K562 (cell line): Measurements from ENCODE around the gene CAB39. TPM values are rescaled to one million over a fixed set of nuclear protein-coding genes. Genes with fewer than 3 reads are reported as not detected.

Source experiments
- ARHGAP35 ChIP-seq: fragments of 450-650 bp; IDR thresholded peaks from 2 replicates; pipeline ENCODE4 v1.6.1; 2018; ENCODE audit not compliant: partially characterized antibody
- ARID4B ChIP-seq: sonication (generic); formaldehyde crosslinking; IDR thresholded peaks from 2 replicates; pipeline ENCODE4 v1.8.0; 2022; ENCODE audit warnings: mild to moderate bottlenecking, missing genetic modification reagents
- ATF4 ChIP-seq: fragments of 450-650 bp; formaldehyde crosslinking; IDR thresholded peaks from 2 replicates; pipeline ENCODE4 v1.4.0; 2022; ENCODE audit warnings: mild to moderate bottlenecking, moderate library complexity
- EGR1 ChIP-seq: fragments of 450-650 bp; conservative IDR thresholded peaks from 2 replicates; pipeline ENCODE4 v1.6.1; 2017; ENCODE audit warnings: mild to moderate bottlenecking
- HNRNPLL ChIP-seq: fragments of 200-400 bp; formaldehyde crosslinking; IDR thresholded peaks from 2 replicates; pipeline ENCODE4 v1.6.1; 2017; ENCODE audit warnings: low read length, low read depth, mild to moderate bottlenecking; ENCODE audit not compliant: poor library complexity, severe bottlenecking
- HOMEZ ChIP-seq: fragments of 250-450 bp; sonication (Bioruptor Pico); IDR thresholded peaks from 2 replicates; pipeline ENCODE4 v1.4.0; 2020; ENCODE audit warnings: mild to moderate bottlenecking, moderate library complexity
- KLF10 ChIP-seq: fragments of 250-450 bp; sonication (Bioruptor Pico); IDR thresholded peaks from 2 replicates; pipeline ENCODE4 v1.6.1; 2021; ENCODE audit warnings: matching md5 sums
- REST ChIP-seq, 2 experiments: fragments of 450-650 bp; formaldehyde crosslinking in 1 of 2; IDR thresholded peaks; 2 replicates each; pipeline versions ENCODE4 v1.4.0 to v1.6.1; 2014 to 2020; ENCODE audit warnings: mild to moderate bottlenecking in 2 of 2, borderline replicate concordance in 1 of 2, low read depth in 1 of 2
- TRIM24 ChIP-seq, 2 experiments: fragments of 450-650 bp; IDR thresholded peaks; 2 replicates each; pipeline ENCODE4 v1.6.1; 2016
- ZBTB17 ChIP-seq: fragments of 450-650 bp; formaldehyde crosslinking; IDR thresholded peaks from 2 replicates; pipeline ENCODE4 v1.4.0; 2020; ENCODE audit warnings: mild to moderate bottlenecking
- ZNF583 ChIP-seq: fragments of 250-450 bp; sonication (Bioruptor Pico); IDR thresholded peaks from 2 replicates; pipeline ENCODE4 v1.4.0; 2020
- polyA plus RNA-seq, 8 experiments: library from polyadenylated mRNA; depleted of rRNA in 4 of 8; stranded (reverse) in 5 of 8; unstranded in 3 of 8; fragments of >200 nt; fragmentation: Nextera tagmentation in 2 of 8; fragmentation: Illumina TruSeq in 1 of 8; extraction: Ambion mirVana in 2 of 8; extraction: Trizol in 1 of 8; gene quantifications; 2 replicates each; pipeline versions ENCODE4 v1.2.1 to v1.2.3, GENCODE V29; 2011 to 2014; ENCODE audit warnings: inconsistent platforms in 1 of 8, missing spikeins in 1 of 8
- total RNA-seq, 7 experiments: library from RNA; depleted of rRNA in 6 of 7; stranded (reverse); fragments of >200 nt in 6 of 7; fragmentation: Illumina TruSeq in 2 of 7; extraction: Trizol in 2 of 7; gene quantifications; 2 replicates each; pipeline versions ENCODE4 v1.2.1 to v1.2.3, GENCODE V29; 2011 to 2021; ENCODE audit warnings: low replicate concordance in 1 of 7

CAB39 gene
- total and polyA plus RNA-seq, 9 of the 15 experiments (the other 6 are each of a cell fraction or from before 2014, with no cell fraction given), result 27.2 to 94.4 (median 70.1) TPM

- TF ChIP-seq HOMEZ (CRISPR knock-in tag) (no peak), ARID4B (CRISPR knock-in tag) (no peak; the same call in 1 of the 2 replicates), ZNF583 (CRISPR knock-in tag) (no peak), HNRNPLL (peak; percentile 85), ATF4 (CRISPR knock-in tag) (no peak), REST (IDR thresholded peaks at IDR 0.05; ENCODE audit: borderline replicate concordance) (peak; percentile 32; the same call in 1 of the 2 replicates), REST (CRISPR knock-in tag; IDR thresholded peaks at IDR 0.05; ENCODE audit: low read depth) (no peak), EGR1 (0 out of 2 replicates have a peak, but pooled peaks have one; percentile 6), ARHGAP35 (no peak), ZBTB17 (no peak), TRIM24 (IDR thresholded peaks at IDR 0.05) (no peak), KLF10 (no peak)
Measured at GRCh38 chr2:230712443-230713330, at the start of gene CAB39 (continued).
